Fibroblast of skin of left biceps (primary cell): Measurements from ENCODE around the gene CCHCR1.
A peak's percentile ranks its signal among the peaks of the same experiment; 100 is the strongest.
"Not testable (repeated sequence)": the region's sequence is repeated elsewhere in the genome, so short reads cannot be mapped to it uniquely, and the experiment has no call there.

ENCODE experiments used
- DNase-seq, 2 experiments: peaks; one replicate each; pipeline ENCODE4 v3.0.0-alpha.2; 2013; ENCODE audit warnings: low read depth in 2 of 2

Gene CCHCR1, protein sequence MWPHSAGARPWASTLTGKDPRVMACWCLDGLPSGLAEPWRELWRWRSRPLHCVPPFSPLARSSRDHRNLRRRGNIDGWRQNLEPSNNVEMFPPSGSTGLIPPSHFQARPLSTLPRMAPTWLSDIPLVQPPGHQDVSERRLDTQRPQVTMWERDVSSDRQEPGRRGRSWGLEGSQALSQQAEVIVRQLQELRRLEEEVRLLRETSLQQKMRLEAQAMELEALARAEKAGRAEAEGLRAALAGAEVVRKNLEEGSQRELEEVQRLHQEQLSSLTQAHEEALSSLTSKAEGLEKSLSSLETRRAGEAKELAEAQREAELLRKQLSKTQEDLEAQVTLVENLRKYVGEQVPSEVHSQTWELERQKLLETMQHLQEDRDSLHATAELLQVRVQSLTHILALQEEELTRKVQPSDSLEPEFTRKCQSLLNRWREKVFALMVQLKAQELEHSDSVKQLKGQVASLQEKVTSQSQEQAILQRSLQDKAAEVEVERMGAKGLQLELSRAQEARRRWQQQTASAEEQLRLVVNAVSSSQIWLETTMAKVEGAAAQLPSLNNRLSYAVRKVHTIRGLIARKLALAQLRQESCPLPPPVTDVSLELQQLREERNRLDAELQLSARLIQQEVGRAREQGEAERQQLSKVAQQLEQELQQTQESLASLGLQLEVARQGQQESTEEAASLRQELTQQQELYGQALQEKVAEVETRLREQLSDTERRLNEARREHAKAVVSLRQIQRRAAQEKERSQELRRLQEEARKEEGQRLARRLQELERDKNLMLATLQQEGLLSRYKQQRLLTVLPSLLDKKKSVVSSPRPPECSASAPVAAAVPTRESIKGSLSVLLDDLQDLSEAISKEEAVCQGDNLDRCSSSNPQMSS

DNA sequence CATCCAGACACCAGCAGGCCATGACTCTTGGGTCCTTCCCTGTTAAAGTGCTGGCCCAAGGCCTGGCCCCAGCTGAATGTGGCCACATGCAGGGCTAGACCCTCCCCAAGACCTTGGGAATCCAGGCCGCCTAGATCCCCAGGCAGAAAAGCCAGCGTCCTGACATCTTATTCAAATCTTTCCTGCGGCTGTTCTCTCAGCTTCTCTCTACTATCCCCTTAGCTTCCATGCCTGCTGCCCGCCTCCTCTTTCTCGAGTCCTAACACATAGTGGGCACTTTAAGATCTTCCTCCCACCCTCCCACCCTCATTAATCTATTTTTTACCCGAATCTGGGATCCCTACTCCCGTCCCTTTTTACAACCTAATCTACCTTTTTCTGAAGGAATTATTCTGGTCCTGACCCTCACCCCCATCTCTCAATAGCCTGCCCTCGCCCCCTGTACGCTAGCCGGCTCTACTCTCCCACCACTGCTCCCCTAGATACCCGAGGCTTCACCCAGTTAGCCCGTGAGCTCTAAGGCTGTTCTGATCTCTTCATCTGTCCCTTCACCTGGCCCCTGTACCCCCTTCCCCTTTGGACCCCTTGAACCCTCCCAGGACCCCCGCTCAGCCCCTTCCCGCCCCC is at the start of gene CCHCR1:
CCHCR1 (minus strand) TSS at position 290 of the 627 bp plus-strand sequence; CDS start at position 88, 202 bp downstream.
- DNase-seq: no peak

- DNase-seq: no peak
These were observed 48.0 kb upstream of the CCHCR1 start for GRCh38 chr6:31205638-31206037.

DNA sequence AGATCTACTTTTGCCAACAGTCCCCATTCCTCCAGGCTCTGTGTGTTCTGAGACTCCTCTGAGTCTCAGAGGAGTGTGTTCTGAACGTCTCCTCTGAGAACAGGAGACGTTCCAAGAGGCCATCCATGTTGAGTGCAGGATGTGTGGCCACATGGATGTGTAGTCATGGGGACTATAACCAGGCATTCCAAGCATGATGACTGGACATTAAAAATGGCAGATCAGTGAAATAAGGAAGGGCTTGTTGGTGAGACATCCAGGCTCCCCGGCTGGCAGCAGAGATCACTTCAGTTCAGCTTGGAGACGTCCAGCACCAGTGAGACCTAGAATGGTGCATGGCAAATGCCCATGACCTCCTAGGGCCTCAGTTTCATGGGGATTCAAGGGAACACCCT is 47.1 kb upstream of the CCHCR1 start:
- DNase-seq: no peak

GRCh38 chr6:31203345-31203979 is 45.9 kb upstream of the CCHCR1 start:
- peak in 1 of 2 experiments; percentile 9 for DNase-seq

GRCh38 chr6:31202259-31203166 is 44.9 kb upstream of the CCHCR1 start:
- no peak for DNase-seq

DNA sequence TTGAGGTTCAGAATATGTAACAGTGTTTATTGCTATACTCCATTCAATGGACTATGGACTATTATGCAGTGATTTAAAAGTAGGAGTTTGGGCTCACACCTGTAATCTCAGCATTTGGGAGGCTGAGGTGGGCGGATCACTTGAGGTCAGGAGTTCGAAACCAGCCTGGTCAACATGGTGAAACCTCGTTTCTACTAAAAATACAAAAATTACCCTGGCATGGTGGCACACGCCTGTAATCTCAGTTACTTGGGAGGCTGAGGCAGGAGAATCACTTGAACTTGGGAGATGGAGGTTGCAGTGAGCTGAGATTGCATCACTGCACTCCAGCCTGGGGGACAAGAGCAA is 41.5 kb upstream of the CCHCR1 start:
- not testable (repeated sequence) for DNase-seq

GRCh38 chr6:31197559-31198305 is 40.1 kb upstream of the CCHCR1 start:
- peak in 1 of 2 experiments; percentile 14 for DNase-seq

DNA sequence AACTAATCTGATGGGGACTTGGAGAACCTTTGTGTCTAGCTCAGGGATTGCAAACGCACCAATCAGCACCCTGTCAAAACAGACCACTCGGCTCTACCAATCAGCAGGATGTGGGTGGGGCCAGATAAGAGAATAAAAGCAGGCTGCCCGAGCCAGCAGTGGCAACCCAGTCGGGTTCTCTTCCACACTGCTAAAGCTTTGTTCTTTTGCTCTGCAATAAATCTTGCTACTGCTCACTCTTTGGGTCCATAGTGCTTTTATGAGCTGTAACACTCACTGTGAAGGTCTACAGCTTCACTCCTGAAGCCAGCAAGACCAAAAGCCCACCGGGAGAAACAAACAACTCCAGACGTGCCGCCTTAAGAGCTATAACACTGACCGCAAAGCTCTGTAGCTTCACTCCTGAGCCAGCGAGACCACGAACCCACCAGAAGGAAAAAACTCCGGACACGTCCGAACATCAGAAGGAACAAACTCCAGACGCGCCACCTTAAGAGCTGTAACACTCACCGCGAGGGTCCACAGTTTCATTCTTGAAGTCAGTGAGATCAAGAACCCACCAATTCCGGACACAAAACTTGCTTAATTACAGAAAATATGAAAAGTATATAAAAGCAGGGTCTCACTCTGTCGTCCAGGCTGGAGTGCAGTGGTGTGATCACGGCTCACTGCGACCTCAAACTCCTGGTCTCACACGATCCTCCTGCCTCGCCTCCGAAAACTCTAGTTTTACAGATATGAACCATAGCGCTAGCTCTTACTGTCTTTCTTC is 38.8 kb upstream of the CCHCR1 start:
- DNase-seq: not testable (repeated sequence)

DNA sequence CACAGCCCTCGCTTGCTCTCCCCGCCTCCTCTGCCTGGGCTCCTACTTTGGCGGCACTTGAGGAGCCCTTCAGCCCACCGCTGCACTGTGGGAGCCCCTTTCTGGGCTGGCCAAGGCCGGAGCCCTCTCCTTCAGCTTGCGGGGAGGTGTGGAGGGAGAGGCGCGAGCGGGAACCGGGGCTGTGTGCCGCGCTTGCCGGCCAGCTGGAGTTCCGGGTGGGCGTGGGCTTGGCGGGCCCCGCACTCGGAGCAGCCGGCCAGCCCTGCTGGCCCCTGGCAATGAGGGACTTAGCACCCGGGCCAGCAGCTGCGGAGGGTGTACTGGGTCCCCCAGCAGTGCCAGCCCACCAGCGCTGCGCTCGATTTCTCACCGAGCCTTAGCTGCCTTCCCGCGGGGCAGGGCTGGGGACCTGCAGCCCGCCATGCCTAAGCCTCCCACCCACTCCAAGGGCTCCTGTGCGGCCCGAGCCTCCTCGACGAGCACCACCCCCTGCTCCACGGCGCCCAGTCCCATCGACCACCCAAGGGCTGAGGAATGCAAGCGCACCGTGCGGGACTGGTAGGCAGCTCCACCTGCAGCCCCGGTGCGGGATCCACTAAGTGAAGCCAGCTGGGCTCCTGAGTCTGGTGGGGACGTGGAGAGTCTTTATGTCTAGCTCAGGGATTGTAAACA is 37.8 kb upstream of the CCHCR1 start:
- not testable (repeated sequence) for DNase-seq

DNA sequence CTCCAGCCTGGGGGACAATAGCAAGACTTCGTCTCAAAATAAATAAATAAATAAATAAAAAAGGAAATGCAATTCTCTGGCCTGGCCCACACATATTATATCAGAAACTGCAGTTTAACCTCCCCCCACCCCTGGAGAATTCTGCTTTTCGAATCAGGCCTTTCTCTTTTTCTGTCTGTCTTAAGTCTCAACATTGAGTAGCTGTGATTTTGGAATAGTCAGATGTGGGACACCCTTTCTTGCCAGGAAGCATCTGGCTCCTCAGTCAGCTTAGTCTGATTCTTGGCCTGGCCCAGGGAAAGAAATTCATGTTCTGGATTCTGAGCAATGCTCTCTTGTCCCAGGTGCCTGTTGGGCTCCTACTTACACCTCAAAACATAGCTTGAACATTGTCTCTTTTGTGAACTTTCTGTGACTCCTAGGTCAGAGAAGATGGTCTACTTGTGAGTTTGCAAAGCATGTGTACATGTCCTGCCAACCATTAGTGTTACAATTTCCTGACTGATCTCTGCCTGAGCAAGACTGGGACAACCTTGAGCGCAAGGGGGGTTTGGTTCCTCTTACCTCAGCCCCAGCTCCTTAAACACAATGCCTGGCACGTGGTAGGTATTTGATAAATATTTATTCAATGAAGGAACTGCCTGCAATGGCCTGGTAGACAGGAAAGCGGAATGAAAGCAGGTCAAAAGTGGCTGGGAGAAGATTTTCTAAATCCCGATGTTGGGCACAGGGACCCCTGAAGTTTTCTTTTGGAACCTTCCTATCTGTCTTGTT is 36.6 kb upstream of the CCHCR1 start:
- DNase-seq: no peak

DNA sequence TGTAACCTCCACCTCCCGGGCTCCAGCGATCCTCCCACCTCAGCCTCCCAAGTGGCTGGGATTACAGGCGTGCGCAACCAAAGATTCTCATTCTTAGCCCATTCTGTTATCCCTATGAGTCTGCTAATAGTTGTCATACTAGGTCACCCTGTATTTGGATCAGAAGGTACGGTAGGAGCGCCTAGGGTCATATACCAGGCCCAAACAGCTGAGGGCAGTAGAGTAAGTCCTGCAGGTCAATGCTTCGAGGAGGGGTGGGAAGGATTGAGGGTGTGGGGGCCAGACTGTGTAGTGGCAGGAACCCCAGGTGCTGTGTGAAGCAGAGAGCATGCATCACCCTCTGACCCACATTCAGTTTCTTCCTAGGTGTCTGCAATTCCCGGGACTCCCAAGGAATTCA is 35.6 kb upstream of the CCHCR1 start:
- DNase-seq: no peak

- DNase-seq: peak; percentile 17 to 27
These were observed 35.0 kb upstream of the CCHCR1 start for GRCh38 chr6:31192431-31193105.

DNA sequence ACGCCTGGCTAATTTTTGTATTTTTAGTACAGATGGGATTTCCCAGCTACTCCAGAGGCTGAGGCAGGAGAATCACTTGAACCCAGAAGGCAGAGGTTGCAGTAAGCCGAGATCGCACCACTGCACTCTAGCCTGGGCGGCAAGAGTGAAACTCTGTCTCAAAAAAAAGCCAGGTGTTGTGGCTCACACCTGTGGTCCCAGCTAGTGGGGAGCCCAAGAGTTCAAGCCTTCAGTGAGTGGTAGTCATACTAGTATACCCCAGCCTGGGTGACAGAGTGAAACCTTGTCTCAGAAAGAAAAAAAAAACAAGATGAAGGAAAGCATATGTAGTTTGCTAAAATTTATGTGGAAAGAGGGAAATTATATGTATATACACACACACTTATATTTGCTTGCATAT is 32.9 kb upstream of the CCHCR1 start:
- no peak for DNase-seq

DNA sequence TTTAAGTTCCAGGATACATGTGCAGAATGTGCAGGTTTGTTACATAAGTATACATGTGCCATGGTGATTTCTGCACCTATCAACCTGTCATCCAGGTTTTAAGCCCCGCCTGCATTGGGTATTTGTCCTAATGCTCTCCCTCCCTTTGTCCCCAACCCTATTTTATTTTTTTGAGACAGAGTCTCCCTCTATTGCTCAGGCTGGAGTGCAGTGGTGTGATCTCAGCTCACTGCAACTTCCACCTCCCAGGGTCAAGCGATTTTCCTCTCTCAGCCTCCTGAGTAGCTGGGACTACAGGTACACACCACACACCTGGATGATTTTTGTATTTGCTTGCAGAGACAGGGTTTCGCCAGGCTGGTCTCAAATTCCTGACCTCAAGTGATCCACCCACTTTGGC is 31.6 kb upstream of the CCHCR1 start:
- DNase-seq: not testable (repeated sequence)

GRCh38 chr6:31187780-31188194 is 30.2 kb upstream of the CCHCR1 start:
- no peak for DNase-seq

- DNase-seq: no peak
These were observed 28.6 kb upstream of the CCHCR1 start for GRCh38 chr6:31186052-31186734.

GRCh38 chr6:31185695-31186051 is 28.1 kb upstream of the CCHCR1 start:
- DNase-seq: not testable (repeated sequence)
